GM21515 (cell line): Measurements from ENCODE around the gene SPARCL1.
"Not testable (repeated sequence)": the region's sequence is repeated elsewhere in the genome, so short reads cannot be mapped to it uniquely, and the experiment has no call there.

Source experiments
- ATAC-seq: cut with Tn5 transposase; IDR thresholded peaks from one replicate; pipeline ENCODE4 v1.9.1; 2021; ENCODE audit not compliant: unreplicated experiment

Gene SPARCL1

GRCh38 chr4:87458913-87459312 is 70.3 kb downstream of the SPARCL1 start:
- no peak for ATAC-seq

GRCh38 chr4:87451537-87451936 is 77.6 kb downstream of the SPARCL1 start:
- ATAC-seq, result no peak

- ATAC-seq, result not testable (repeated sequence)
These were observed 82.8 kb downstream of the SPARCL1 start for GRCh38 chr4:87446375-87446774.

GRCh38 chr4:87445964-87446363 is 83.2 kb downstream of the SPARCL1 start:
- no peak for ATAC-seq

- ATAC-seq, result no peak
These were observed 84.4 kb downstream of the SPARCL1 start for GRCh38 chr4:87444741-87445140.

- no peak for ATAC-seq
These were observed 86.3 kb downstream of the SPARCL1 start for GRCh38 chr4:87442889-87443288.

- ATAC-seq, result no peak
These were observed 95.8 kb downstream of the SPARCL1 start for GRCh38 chr4:87433342-87433741.

GRCh38 chr4:87430038-87430437 is 99.1 kb downstream of the SPARCL1 start:
- no peak for ATAC-seq

GRCh38 chr4:87428979-87429378 is 100.2 kb downstream of the SPARCL1 start:
- ATAC-seq, result no peak

GRCh38 chr4:87427518-87427868 is 101.7 kb downstream of the SPARCL1 start:
- no peak for ATAC-seq

- no peak for ATAC-seq
These were observed 102.2 kb downstream of the SPARCL1 start for GRCh38 chr4:87426865-87427517.

- ATAC-seq, result no peak
These were observed 103.5 kb downstream of the SPARCL1 start for GRCh38 chr4:87425711-87426110.

- ATAC-seq, result not testable (repeated sequence)
These were observed 105.1 kb downstream of the SPARCL1 start for GRCh38 chr4:87424099-87424543.
